Measurements from ENCODE around the gene PRPS1L1.

PRPS1L1 gene

DNA sequence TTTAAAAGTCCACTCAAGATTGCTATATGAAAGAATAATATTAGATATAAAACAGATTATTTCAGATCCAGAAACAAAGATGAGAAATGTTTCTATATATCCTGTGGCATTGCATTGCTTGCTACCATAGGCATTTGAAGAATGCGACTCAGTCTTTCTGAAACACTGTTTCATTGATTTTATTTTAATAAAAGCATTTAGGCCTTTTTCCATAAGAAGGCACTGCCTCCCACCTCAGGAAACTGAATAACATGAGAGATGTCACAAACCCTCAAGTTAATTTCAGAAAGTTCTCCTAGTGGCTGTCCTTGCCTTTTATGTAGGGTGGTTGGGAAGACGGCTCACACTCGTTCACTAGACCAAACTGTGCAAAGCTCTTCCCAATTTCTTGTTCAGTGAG lies 23.3 kb downstream of the PRPS1L1 start:
- DNase-seq = no peak

DNA sequence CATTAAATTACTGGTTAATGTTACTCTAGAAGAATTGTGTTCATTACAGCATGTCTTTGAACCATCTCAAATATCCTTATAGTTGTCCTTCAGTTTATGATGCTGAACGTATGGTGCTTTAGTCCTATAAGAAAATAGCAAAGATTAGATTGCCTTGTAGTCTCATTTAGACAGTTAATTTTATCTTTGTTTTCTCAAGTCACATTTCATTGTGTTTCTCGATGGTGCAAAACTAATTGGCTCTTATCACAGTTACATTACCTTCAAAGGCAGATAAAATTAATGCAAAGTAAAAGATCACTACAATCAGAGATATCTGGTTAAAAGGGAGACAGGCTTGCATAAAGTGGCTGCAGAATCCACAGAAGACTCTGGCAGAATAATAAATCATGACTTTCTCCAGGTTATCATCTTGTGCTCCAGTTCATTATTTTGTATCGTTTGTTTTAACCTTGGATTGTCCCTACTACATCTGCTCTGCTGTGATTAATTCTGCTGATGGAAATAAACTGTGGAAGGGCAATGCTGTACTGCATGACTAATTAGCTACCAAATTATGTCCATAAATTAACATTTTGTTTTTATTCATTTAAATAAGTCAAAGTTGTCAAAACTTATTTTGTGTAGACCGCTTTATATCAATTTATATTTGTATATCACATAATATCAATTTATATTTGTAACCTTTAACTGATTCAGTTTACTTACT lies 24.2 kb downstream of the PRPS1L1 start:
- no peak for DNase-seq

DNA sequence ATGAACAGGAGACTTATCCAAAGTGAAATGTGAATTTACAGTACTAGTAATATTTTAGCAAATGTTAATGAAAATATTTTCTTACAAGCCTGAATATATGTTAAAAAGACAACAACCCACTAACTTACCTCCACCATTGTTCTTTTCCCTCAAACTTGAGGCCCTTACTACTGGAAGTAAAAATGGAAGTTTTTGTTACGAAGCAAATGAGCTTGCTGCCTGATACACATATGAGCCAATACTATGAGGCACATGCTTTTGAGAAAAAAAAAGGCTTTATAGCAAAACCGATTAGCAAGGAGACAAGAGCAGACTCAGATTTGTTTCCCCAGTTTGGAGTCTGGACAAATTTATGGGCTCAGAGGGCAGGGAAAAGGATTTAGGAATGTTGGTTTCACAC lies 29.0 kb downstream of the PRPS1L1 start:
- DNase-seq = no peak

DNA sequence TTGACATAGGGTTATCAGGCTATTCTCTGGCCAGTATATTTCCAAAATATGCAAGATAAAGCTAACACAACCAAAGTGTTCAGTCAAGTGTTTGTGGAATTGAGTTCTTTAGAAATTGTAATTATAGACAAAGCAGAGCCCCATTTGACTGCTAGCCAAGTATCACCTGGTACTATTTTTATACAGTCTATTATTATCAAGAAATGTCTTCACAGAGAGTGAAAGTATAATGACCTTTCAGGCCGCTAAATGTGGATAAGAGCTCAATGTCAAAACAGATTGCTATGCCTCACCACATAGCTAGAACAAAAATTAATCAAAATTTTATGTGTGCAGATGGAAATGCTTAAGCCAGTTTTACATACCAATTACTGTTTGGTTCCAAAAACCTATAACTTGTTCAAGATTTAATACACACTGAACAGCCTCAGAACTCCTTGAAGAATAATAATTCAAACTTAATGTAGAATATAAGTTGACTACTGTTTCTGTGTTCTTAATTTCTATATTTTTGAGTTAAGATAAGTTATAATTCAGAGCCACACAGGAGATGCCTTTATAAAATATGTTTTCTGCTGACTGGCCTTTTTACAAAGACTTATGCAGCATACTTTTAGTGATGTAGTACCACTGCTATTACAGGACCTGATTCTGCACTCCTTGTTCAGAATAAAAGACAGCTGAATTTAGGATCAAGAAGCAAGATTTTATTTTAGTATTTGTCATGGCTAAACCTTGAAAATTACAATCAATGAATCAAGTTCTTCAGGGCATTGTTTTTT lies 31.0 kb downstream of the PRPS1L1 start:
- DNase-seq = no peak

DNA sequence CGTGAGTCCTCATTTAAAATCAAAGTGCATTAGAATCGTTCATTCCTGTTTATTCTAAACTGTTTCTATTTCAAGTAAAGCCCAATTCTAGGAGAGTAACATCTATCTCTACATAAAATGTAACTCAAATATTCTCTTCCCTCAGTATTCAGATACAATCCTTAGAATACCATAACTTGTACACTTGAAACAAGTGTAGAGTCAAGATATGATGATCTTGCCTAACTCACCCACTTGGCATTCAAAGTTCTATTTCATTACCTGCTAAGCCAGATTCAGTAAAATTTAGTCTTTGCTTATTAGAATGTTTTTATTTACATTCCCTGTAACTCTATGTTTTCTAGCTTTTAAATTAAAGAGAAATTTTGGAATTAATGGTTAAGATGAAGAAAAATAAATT lies 31.6 kb downstream of the PRPS1L1 start:
- no peak for DNase-seq

DNA sequence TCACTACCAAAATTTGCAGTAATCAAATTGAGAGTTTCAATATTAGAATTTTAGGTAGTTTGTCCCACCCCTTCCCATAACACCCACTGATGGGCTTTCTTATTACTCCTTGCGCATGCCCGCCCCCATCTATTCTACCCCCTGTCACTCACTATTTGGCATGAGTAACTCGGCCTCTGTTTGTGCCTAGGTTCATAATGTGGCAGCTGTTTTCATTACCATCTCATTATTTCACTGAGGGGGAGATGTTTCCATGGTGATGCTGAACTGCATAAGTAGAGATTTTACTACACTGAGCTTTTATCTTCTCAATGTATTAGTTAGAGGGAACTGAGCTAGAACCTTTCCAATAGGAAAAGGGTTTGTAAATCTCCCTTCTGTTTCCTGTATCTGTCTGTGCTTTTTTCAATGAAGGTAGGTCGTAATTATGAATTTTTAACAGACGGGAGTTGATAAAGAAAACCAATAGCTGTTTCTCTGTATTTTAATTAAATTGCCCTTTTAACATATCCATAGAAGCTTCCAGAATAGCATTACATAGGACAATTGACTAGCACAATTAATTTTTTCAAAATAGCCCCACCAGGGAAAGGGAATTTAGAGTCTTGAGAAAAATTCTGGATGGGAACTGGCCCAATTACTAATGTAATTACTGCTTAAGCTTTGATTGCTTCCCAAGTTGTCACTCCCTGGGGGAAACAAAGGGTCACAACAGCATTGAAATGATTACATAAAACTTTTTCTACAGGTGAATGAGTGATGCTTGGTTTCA lies 33.4 kb downstream of the PRPS1L1 start:
- no peak for DNase-seq

DNA sequence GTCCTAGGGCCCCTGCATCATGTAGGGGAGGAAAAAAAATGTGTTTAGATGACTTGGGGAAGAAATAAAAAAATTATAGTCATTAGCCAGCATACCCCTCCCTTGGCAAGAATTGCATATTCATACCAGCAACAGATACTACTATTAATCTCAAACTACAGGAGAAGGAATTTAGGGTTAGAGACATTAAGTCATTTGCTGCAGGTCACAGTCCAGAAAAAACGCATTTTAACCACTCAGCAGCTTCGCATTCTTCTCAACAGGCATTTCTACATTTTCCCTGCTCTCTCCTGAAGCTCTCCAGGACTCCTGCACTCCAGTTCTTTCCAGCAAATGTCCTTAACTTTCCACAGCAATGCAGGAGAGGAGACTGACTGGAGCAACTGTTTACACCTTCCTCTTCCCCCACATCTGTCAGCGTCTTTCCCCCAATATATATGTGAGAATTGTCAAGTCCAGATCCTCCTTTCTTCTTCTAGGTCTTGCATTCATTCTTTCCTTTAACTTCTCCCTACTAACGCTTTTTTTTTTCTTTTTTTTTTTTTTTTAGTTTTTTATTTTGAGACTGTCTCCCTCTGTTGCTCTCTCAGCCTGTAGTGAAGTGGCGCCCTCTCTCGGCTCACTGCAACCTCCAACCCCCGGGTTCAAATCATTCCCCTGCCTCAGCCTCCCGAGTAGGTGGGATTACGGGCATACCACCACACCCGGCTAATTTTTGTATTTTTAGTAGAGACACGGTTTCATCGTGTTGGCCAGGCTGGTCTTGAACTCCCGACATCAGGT lies 35.6 kb downstream of the PRPS1L1 start:
- peak; percentile 5 for DNase-seq

DNA sequence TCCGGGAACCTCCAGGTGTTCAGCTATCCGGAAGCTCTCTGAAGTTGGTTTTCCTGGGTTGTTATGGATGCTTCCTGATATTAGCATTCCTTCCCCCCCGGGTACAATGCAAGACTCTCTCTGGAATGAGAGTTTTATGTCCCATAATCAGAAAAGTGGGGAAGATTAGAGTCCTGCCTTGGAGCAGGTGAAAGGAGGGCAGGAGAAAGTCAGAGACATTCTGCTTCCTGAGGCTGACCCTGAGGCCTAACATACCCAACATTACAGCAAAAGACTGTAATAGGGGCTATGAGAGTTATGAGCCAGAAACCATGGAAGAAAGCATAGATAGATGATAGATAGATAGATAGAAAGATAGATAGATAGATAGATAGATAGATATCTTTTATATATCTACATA lies 36.9 kb downstream of the PRPS1L1 start:
- DNase-seq = no peak

DNA sequence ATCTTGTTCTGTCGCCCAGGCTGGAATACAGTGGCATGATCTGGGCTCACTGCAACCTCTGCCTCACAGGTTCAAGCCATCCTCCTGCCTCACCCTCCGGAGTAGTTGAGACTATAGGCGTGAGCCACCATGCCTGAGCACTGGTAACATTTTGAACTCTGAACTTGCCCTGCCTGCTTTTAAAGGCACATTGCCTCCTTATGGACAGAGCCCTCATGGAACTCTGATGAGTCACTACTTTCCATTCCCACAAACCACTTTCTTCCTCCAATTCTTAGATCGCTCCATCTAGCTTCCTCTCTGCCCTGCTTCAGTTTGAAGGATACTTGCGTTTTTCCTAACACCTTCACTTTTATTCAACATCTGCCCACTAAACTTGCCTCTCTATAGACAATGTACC lies 38.1 kb downstream of the PRPS1L1 start:
- DNase-seq = no peak

DNA sequence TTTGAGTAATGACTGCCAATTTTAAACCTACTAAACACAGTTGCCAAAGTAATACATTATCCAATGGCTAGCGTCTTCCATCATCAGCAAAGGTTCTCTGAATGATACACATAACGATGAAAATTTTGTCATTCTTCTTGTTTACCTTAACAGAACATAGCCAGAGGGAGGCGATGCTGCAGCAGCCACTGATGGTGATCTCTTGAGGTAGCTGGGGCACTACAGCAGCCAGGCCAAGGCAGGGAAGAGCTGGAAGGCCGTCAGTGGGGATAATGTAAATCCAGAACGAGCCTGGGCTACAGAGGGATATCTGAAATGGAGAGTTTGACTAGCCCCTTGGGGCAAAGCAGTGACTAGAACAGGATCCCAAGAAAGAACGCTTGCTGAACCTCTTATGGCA lies 38.8 kb downstream of the PRPS1L1 start:
- DNase-seq = no peak

DNA sequence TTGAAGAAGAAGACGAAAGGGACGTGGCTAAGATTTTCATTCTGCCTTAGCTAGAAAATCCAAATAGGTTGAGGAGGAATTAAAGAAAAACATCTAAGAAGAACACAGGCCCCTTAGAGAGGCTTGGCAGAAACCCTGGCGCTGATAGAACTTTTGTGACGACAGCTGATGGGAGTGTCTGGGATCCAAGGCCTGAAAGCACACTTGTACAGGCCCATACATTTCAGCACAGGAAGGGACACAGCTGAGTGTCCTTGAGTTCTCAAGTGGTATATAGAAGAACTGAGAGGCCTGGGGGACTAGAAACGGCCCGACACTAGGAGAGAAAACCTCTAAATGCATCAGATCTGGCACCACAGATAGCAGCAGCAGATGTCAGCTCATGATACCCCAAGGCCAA lies 39.5 kb downstream of the PRPS1L1 start:
- no peak for DNase-seq

DNA sequence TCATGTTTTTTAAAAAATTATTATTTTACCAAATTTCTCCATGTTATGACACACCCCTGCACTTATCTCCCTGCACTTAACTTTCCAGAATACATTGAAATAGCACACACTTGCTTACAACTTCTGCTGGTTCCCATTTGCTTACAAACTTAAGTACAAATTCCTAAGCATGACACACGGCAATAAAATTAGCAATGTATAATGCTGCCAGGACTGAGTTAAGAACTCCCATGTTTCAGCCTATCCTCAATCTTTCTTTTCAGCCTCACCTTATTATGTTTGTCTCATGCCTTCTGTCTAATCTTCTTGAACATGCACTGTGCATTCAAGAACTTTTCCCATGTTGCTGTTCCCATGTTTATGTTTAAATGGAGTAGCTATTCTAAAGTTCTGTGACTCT lies 40.8 kb downstream of the PRPS1L1 start:
- DNase-seq = no peak

DNA sequence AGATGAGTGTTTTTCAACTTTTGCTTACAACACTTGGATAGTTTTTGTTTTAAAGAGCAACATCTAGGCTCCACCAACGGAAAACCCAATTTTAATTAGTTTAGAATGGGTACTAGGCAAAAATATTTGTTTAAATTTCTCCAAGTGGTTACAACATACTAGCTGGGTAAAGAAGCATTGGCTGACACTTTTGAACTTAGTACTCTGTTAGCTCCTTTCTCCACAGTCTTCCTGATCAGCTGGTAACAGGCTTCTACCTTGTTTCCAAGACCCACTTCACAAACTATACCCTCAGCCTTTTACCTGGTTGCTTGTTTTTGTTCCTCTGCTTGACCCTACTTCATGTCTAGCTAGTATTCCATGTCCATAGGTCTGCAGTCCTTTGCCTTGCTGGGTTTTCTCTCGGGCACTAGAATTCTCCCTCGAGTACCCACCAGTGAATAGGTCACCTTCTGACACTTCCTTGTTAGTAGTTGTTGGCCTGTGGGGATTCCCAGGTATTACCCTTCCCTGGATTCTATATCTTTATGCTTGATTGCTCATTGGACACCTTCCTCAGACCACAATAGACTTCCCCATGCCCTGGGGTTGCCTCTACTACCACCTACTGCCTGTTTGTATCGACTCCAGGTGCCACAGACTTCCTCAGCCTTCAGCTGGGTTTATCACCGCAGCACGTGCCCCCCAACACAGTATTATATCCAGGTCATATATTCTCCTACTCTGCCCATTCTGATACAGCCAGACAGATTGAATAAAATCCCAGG lies 42.0 kb downstream of the PRPS1L1 start:
- no peak for DNase-seq

DNA sequence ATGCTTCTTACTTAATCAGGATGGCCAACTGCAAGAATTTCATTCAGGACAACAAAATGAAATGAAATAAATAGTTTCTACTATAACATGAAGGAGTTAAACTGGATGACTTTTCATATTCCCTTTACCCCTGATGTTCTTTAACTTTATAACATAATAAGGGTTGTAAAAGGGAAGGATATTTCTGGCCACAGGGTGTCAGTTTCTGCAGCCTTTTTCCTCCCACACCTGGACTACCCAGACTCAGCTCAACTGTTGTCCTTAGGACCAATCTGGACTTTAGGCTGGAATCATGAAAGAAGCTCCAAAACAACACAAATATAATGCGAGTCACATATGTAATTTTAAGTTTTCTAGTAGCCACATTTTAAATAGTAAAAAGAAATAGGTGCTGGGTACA lies 43.4 kb downstream of the PRPS1L1 start:
- no peak for DNase-seq

DNA sequence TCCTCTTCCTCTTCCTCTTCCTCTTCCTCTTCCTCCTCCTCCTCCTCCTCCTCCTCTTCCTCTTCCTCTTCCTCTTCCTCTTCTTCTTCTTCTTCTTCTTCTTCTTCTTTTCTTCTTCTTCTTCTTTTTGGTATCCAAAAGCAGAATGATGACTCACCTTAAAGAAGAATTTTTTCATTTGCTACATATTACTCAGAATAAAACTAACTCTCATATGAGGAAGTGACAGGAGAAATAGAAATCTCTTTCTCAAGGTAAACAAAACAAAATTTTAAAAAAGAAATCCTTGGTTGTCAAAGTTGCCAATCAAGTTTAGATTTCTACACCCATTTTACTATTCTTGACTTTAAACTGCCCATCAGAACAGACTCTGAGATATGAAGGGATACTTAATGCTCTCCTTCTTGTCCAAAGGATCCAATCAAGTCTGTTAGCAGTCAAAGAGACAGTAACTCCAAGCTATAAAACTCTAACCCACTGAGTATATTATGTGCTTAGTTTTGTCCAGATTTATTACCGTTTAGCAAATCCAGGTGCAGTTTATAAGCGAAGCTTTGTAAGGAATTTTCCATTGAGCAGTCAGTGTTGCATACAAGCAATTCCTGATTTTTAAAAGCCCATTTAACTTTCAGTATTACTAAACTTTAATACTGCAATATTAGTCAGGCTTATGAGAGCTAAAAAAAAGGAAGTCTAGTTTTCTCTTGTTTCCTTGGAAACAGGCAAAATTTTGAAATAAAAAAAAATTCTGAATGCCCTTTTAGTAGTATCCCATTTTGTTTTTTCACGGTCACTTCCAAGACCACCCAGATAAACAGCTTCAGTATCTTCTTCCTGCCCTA lies 44.2 kb downstream of the PRPS1L1 start:
- DNase-seq = no peak

DNA sequence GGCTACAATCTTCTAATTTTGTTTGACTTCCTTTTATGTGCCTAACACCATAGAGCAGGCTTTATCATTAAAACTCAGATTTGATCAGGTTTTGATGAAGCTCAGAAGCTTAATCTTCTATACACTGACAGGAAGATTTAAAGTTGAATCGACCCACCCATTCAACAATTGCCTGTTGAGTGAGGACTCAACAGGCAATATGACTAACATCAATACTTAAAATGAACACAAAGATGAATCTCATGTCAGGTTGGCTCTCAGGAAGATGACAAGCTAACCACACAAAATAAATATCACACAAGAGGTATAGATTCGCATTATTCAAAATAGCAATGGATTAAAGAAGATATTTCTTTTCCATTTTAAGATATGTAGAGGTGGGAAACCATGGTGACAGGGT lies 50.7 kb downstream of the PRPS1L1 start:
- DNase-seq = no peak
